22Rv1 (cell line): Measurements from ENCODE around the gene LAPTM5.

Source experiments
- ZFX ChIP-seq: fragments of 450-650 bp; IDR thresholded peaks from 2 replicates; pipeline ENCODE4 v1.6.1; 2017; ENCODE audit warnings: antibody characterized with exemption, borderline replicate concordance
- TF ChIP-seq, protein P1 (sequence below): fragments of 450-650 bp; IDR thresholded peaks from 2 replicates; pipeline ENCODE4 v1.5.1; 2017; ENCODE audit warnings: mild to moderate bottlenecking

DNA sequence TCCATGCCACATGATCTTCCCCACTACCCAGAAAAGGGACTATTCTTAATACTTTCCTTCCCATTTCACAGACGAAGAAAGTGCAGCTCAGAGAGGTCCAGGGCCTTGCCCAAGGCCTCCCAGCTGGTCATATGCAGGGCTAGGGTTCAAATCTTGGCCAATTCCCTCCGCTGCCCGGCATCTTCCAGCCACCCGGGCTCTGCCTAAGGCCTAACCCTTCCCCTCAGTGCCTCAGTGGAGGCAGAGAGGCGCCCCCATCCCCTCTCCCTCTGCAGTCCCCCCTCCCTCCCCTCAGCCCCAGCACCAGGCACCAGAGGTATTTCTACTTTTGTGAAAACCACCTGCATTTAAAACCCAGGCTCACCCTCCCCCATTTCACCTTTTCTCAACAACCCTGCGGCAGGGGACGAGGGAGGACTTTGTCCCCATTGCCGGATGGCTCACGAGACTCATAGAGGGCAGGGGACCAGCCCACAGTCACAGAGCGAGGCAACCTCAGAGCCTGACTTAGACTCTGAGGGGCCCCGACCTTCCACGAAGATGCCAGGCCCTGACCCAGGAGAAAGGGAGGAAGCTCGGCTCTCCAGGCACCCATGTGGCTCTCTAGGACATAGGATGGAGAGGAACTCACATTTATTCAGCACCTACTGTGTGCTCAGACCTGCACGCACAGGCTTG is 12.3 kb downstream of the LAPTM5 start:
- TF ChIP-seq, protein P1, sequence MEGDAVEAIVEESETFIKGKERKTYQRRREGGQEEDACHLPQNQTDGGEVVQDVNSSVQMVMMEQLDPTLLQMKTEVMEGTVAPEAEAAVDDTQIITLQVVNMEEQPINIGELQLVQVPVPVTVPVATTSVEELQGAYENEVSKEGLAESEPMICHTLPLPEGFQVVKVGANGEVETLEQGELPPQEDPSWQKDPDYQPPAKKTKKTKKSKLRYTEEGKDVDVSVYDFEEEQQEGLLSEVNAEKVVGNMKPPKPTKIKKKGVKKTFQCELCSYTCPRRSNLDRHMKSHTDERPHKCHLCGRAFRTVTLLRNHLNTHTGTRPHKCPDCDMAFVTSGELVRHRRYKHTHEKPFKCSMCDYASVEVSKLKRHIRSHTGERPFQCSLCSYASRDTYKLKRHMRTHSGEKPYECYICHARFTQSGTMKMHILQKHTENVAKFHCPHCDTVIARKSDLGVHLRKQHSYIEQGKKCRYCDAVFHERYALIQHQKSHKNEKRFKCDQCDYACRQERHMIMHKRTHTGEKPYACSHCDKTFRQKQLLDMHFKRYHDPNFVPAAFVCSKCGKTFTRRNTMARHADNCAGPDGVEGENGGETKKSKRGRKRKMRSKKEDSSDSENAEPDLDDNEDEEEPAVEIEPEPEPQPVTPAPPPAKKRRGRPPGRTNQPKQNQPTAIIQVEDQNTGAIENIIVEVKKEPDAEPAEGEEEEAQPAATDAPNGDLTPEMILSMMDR = no peak
- no peak for TF ChIP-seq ZFX
